HL-60 (cell line): ENCODE results near the gene PTPN13.

Experiments
- GABPA ChIP-seq: IDR thresholded peaks from 2 replicates; pipeline ENCODE4 v1.6.1; 2012; ENCODE audit warnings: low read depth
- POLR2AphosphoS5 ChIP-seq: IDR thresholded peaks from 2 replicates; pipeline ENCODE4 v1.6.1; 2012; ENCODE audit warnings: low read depth
- TF ChIP-seq, protein P1 (sequence below): IDR thresholded peaks from one replicate; pipeline ENCODE4 v1.5.1; 2011; ENCODE audit warnings: low read length, control low read depth, inconsistent platforms; ENCODE audit not compliant: insufficient read depth
- TF ChIP-seq, protein P2 (sequence below): IDR thresholded peaks from 2 replicates; pipeline ENCODE4 v1.6.1; 2012; ENCODE audit warnings: low read depth; ENCODE audit not compliant: insufficient replicate concordance

GRCh38 chr4:86594559-86595425 lies 677 bp downstream of the PTPN13 start:
- TF ChIP-seq, protein P1, sequence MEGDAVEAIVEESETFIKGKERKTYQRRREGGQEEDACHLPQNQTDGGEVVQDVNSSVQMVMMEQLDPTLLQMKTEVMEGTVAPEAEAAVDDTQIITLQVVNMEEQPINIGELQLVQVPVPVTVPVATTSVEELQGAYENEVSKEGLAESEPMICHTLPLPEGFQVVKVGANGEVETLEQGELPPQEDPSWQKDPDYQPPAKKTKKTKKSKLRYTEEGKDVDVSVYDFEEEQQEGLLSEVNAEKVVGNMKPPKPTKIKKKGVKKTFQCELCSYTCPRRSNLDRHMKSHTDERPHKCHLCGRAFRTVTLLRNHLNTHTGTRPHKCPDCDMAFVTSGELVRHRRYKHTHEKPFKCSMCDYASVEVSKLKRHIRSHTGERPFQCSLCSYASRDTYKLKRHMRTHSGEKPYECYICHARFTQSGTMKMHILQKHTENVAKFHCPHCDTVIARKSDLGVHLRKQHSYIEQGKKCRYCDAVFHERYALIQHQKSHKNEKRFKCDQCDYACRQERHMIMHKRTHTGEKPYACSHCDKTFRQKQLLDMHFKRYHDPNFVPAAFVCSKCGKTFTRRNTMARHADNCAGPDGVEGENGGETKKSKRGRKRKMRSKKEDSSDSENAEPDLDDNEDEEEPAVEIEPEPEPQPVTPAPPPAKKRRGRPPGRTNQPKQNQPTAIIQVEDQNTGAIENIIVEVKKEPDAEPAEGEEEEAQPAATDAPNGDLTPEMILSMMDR: no peak
- TF ChIP-seq POLR2AphosphoS5 (no peak), GABPA (no peak)
- TF ChIP-seq, protein P2, sequence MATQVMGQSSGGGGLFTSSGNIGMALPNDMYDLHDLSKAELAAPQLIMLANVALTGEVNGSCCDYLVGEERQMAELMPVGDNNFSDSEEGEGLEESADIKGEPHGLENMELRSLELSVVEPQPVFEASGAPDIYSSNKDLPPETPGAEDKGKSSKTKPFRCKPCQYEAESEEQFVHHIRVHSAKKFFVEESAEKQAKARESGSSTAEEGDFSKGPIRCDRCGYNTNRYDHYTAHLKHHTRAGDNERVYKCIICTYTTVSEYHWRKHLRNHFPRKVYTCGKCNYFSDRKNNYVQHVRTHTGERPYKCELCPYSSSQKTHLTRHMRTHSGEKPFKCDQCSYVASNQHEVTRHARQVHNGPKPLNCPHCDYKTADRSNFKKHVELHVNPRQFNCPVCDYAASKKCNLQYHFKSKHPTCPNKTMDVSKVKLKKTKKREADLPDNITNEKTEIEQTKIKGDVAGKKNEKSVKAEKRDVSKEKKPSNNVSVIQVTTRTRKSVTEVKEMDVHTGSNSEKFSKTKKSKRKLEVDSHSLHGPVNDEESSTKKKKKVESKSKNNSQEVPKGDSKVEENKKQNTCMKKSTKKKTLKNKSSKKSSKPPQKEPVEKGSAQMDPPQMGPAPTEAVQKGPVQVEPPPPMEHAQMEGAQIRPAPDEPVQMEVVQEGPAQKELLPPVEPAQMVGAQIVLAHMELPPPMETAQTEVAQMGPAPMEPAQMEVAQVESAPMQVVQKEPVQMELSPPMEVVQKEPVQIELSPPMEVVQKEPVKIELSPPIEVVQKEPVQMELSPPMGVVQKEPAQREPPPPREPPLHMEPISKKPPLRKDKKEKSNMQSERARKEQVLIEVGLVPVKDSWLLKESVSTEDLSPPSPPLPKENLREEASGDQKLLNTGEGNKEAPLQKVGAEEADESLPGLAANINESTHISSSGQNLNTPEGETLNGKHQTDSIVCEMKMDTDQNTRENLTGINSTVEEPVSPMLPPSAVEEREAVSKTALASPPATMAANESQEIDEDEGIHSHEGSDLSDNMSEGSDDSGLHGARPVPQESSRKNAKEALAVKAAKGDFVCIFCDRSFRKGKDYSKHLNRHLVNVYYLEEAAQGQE: no peak
